ENCODE measurements around the gene UIMC1.

DNA sequence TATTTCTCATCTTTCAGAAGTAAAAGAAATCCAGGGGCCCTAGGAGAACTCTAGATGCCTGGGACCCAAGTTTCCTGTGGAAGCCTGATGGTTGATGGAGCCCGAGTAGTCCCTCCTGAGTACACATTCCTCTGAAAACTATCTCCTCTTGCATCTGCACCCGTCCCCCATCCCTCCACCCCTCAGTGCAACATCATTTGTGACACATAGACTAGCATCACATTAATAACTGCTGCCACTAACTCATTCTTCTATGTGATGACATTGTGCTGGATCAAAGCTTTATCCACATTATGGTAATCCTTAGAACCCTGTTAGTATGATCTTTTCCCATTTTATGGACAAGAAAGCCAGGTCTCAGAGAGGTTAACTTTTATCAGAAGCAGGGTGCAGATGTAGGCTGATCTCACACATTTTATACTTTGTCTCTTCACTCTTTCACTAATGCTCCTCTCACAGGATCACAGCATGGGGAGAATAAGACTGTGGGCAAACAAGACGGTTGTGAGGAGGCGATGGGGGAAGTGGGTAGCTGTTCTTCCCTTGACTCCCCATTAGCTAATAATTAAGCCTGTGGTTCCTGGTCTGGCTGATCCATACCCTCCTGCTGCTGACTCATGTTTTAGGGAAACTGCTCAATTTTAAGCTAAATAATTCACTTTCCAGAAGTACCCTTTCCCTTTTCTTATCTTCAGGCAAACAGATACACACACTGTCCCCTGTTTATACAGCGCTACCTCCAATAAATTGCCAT, 103.5 kb downstream of the UIMC1 start:
- TF ChIP-seq, protein P1, sequence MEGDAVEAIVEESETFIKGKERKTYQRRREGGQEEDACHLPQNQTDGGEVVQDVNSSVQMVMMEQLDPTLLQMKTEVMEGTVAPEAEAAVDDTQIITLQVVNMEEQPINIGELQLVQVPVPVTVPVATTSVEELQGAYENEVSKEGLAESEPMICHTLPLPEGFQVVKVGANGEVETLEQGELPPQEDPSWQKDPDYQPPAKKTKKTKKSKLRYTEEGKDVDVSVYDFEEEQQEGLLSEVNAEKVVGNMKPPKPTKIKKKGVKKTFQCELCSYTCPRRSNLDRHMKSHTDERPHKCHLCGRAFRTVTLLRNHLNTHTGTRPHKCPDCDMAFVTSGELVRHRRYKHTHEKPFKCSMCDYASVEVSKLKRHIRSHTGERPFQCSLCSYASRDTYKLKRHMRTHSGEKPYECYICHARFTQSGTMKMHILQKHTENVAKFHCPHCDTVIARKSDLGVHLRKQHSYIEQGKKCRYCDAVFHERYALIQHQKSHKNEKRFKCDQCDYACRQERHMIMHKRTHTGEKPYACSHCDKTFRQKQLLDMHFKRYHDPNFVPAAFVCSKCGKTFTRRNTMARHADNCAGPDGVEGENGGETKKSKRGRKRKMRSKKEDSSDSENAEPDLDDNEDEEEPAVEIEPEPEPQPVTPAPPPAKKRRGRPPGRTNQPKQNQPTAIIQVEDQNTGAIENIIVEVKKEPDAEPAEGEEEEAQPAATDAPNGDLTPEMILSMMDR (IDR thresholded peaks at IDR 0.05) = no peak
- TF ChIP-seq POLR2A (IDR thresholded peaks at IDR 0.05) (no peak), POLR2AphosphoS5 (IDR thresholded peaks at IDR 0.05) (no peak)
